Panc1 (cell line): ENCODE data around the gene PIK3R4. TPM values are rescaled to one million over a fixed set of nuclear protein-coding genes. Genes with fewer than 3 reads are reported as not detected.

ENCODE experiments used
- ATAC-seq: fragments of 200-7000 bp; cut with Tn5 transposase; 2 replicates; pipeline ENCODE4 v1.9.1; 2020; ENCODE audit warnings: mild to moderate bottlenecking, moderate library complexity
- Bru-seq: library from RNA; stranded (reverse); fragments of 400-500 nt; gene quantifications from one replicate; lab custom pipeline; 2021; lab: Mats Ljungman, UMichigan
- BruChase-seq, 2 experiments: library from RNA; stranded (reverse); fragments of 400-500 nt; gene quantifications; one replicate each; lab custom pipeline; 2021; lab: Mats Ljungman, UMichigan
- BruUV-seq: library from RNA; stranded (reverse); fragments of 400-500 nt; replicated peaks from 2 replicates; lab custom pipeline; 2021; lab: Mats Ljungman, UMichigan
- CTCF ChIA-PET: fragments of 300-600 bp; sonication (Branson Sonifier 250); formaldehyde crosslinking; loops from one replicate; lab custom pipeline; 2022; ENCODE audit warnings: antibody characterized with exemption; lab: Charles Lee
- POLR2A ChIA-PET: fragments of 300-600 bp; sonication (Branson Sonifier 250); formaldehyde crosslinking; loops from one replicate; lab custom pipeline; 2022; ENCODE audit warnings: antibody characterized with exemption; lab: Charles Lee
- DNase-seq: peaks from one replicate; pipeline ENCODE4 v3.0.0-alpha.2; 2010; ENCODE audit warnings: low read depth, low spot score
- H3K27ac ChIP-seq: 2 replicates; pipeline ENCODE4 v1.5.1; 2011; ENCODE audit warnings: mild to moderate bottlenecking, low read length, inconsistent platforms
- H3K27me3 ChIP-seq: fragments of 200-500 bp; sonication (Bioruptor generic); 2 replicates; pipeline ENCODE4 v1.6.0; 2014; ENCODE audit warnings: low read length, inconsistent platforms; ENCODE audit not compliant: control insufficient read depth, insufficient read depth
- H3K36me3 ChIP-seq: fragments of 200-500 bp; sonication (Bioruptor generic); 2 replicates; pipeline ENCODE4 v1.5.1; 2014; ENCODE audit warnings: inconsistent platforms, mild to moderate bottlenecking, low read length, moderate library complexity; ENCODE audit not compliant: control insufficient read depth, insufficient read depth
- H3K4me1 ChIP-seq: 2 replicates; pipeline ENCODE4 v1.5.1; 2011; ENCODE audit warnings: inconsistent platforms, mild to moderate bottlenecking, low read length, moderate library complexity; ENCODE audit not compliant: control insufficient read depth, insufficient read depth
- H3K4me3 ChIP-seq, 2 experiments: 2 replicates each; pipeline ENCODE4 v1.5.1; 2011 to 2012; ENCODE audit warnings: low read depth in 2 of 2, low read length in 2 of 2, mild to moderate bottlenecking in 2 of 2, inconsistent platforms in 1 of 2, moderate library complexity in 1 of 2
- H3K9me3 ChIP-seq: fragments of 200-500 bp; sonication (Bioruptor generic); 2 replicates; pipeline ENCODE4 v1.5.1; 2014; ENCODE audit warnings: low read depth, mild to moderate bottlenecking, inconsistent platforms, low read length, moderate library complexity; ENCODE audit not compliant: control insufficient read depth, insufficient read depth
- CTCF ChIP-seq: fragments of 450-650 bp; IDR thresholded peaks from 2 replicates; pipeline ENCODE4 v1.5.1; 2017; ENCODE audit warnings: mild to moderate bottlenecking
- POLR2AphosphoS5 ChIP-seq: IDR thresholded peaks from 2 replicates; pipeline ENCODE4 v1.6.1; 2012; ENCODE audit warnings: mild to moderate bottlenecking, low read depth, low read length, moderate library complexity
- REST ChIP-seq, 2 experiments: IDR thresholded peaks; 2 replicates each; pipeline ENCODE4 v1.6.1; 2011 to 2012; ENCODE audit warnings: low read depth in 2 of 2, control low read depth in 1 of 2, low read length in 1 of 2, mild to moderate bottlenecking in 1 of 2, moderate library complexity in 1 of 2; ENCODE audit not compliant: insufficient read depth in 1 of 2
- SIN3A ChIP-seq: IDR thresholded peaks from 2 replicates; pipeline ENCODE4 v1.6.1; 2012; ENCODE audit warnings: low read depth, mild to moderate bottlenecking, low read length, moderate library complexity, borderline replicate concordance; ENCODE audit not compliant: insufficient read depth
- TCF7L2 ChIP-seq: IDR thresholded peaks from 2 replicates; pipeline ENCODE4 v1.6.1; 2011; ENCODE audit warnings: mild to moderate bottlenecking, low read depth, low read length, inconsistent platforms
- in situ Hi-C: cut with HindIII; loops from 2 replicates; pipeline ENCODE4 v1.10.0; 2016; ENCODE audit warnings: low sequenced_read_pairs, low pct_unique_long_range_greater_than_20kb
- intact Hi-C: fragments of 100-400 bp; cut with micrococcal nuclease; formaldehyde crosslinking; loops from one replicate; pipeline ENCODE4 v1.10.0; 2022; ENCODE audit not compliant: unreplicated experiment
- long read RNA-seq: library from polyadenylated mRNA; unstranded; transcript quantifications from one replicate; pipeline ENCODE4 v2.0.0, GENCODE V29; 2021; ENCODE audit not compliant: unreplicated experiment
- polyA plus RNA-seq: library from polyadenylated mRNA; unstranded; fragments of >200 nt; gene quantifications from one replicate; pipeline ENCODE4 v1.2.1, GENCODE V29; 2012; ENCODE audit warnings: missing spikeins; ENCODE audit not compliant: insufficient read length
- total RNA-seq: library from RNA; stranded (reverse); gene quantifications from one replicate; pipeline ENCODE4 v1.2.1, GENCODE V29; 2021; ENCODE audit not compliant: unreplicated experiment

Gene PIK3R4
- total RNA-seq = 26.1 TPM
- 21.6 TPM for polyA plus RNA-seq
- percentile 82 among the genes with signal in this experiment for Bru-seq, nascent RNA
- BruChase-seq, experiment 1, labeled RNA remaining after a 2-hour chase = percentile 79 among the genes with signal in this experiment
- BruChase-seq, experiment 2, labeled RNA remaining after a 6-hour chase = percentile 79 among the genes with signal in this experiment
- long read RNA-seq, full-length matches to known transcripts = 11 of 23 reads
- long read RNA-seq, partial matches to known transcripts = 8 of 23 reads
- long read RNA-seq, other reads (novel, unspliced or antisense) = 4 of 23 reads

- intact Hi-C loops (no loop called here), in situ Hi-C loops (no loop called here)
- Histone ChIP-seq H3K36me3 (peaks cover 2% of the 10 kb centered on the region; the same call in 1 of the 2 replicates), H3K4me1 (peaks cover 24% of the 10 kb centered on the region), H3K4me3 (peak within 1 kb of the TSS; percentile 95), H3K27ac (peak within 1 kb of the TSS; percentile 89), H3K27me3 (no peaks in the 10 kb centered on the region), H3K9me3 (no peaks in the 10 kb centered on the region)
- ChIA-PET POLR2A (interaction anchor here (1.0 kb wide), 1 partner anchor 16 kb away, joined by 6 read pairs; no protein-coding TSS in a partner anchor), CTCF (no interaction called here)
- TF ChIP-seq TCF7L2 (no peak), POLR2AphosphoS5 (peak; percentile 90), SIN3A (peak; percentile 80; the same call in 1 of the 2 replicates), REST (IDR thresholded peaks at IDR 0.05; ENCODE audit: insufficient read depth in 1 of 2, low read depth in 2 of 2, low read length in 1 of 2) (no peak)
- DNase-seq (peak; percentile 95), ATAC-seq (peak; percentile 99)
- TSS peak; percentile 82 for BruUV-seq
Observed at GRCh38 chr3:130746246-130747039, at the start of gene PIK3R4. PIK3R4 (minus strand) TSS chr3:130746829; CDS start chr3:130745218, 1,611 bp downstream.

GRCh38 chr3:130795396-130795795 lies 48.8 kb upstream of the PIK3R4 start:
- peaks cover 16% of the 10 kb centered on the region; the same call in 1 of the 2 replicates for H3K27me3 ChIP-seq
- in situ Hi-C loops = no loop called here
- H3K4me1 ChIP-seq = no peaks in the 10 kb centered on the region
- no peak overlapping the region for H3K27ac ChIP-seq
- no peaks in the 10 kb centered on the region for H3K36me3 ChIP-seq
- TF ChIP-seq REST (IDR thresholded peaks at IDR 0.05; ENCODE audit: insufficient read depth in 1 of 2, low read depth in 2 of 2, low read length in 1 of 2) (no peak), SIN3A (no peak), POLR2AphosphoS5 (no peak), TCF7L2 (no peak), CTCF (no peak)
- no peak overlapping the region for H3K4me3 ChIP-seq
- intact Hi-C loops = no loop called here
- BruUV-seq = no TSS peak
- ChIA-PET POLR2A (no interaction called here), CTCF (no interaction called here)
- ATAC-seq (no peak), DNase-seq (no peak)
- H3K9me3 ChIP-seq = no peaks in the 10 kb centered on the region
